ENCODE data around the gene DYSF.

- TF ChIP-seq CTCF (conservative IDR thresholded peaks at IDR 0.05; ENCODE audit: low read length) (no peak), EZH2phosphoT487 (IDR thresholded peaks at IDR 0.05; ENCODE audit: borderline replicate concordance) (no peak)
Measured at GRCh38 chr2:71459084-71459431, 5.7 kb downstream of the DYSF start.
